Choroid plexus epithelial cell (primary cell): ENCODE measurements around the gene LRRC28.
A peak's percentile ranks its signal among the peaks of the same experiment; 100 is the strongest.

Experiments
- DNase-seq: peaks from one replicate; pipeline ENCODE4 v3.0.0-alpha.2; 2010; ENCODE audit warnings: low read depth
- H3K4me3 ChIP-seq: 2 replicates; pipeline ENCODE4 v1.5.1; 2011; ENCODE audit warnings: low read depth, mild to moderate bottlenecking, control low read depth, low read length, moderate library complexity
- TF ChIP-seq, protein P1 (sequence below): conservative IDR thresholded peaks from 2 replicates; pipeline ENCODE4 v1.5.1; 2011; ENCODE audit warnings: low read depth, mild to moderate bottlenecking, control low read depth, inconsistent platforms, low read length, moderate library complexity

Gene LRRC28

GRCh38 chr15:99423186-99424130, 172.2 kb downstream of the LRRC28 start:
- TF ChIP-seq, protein P1, sequence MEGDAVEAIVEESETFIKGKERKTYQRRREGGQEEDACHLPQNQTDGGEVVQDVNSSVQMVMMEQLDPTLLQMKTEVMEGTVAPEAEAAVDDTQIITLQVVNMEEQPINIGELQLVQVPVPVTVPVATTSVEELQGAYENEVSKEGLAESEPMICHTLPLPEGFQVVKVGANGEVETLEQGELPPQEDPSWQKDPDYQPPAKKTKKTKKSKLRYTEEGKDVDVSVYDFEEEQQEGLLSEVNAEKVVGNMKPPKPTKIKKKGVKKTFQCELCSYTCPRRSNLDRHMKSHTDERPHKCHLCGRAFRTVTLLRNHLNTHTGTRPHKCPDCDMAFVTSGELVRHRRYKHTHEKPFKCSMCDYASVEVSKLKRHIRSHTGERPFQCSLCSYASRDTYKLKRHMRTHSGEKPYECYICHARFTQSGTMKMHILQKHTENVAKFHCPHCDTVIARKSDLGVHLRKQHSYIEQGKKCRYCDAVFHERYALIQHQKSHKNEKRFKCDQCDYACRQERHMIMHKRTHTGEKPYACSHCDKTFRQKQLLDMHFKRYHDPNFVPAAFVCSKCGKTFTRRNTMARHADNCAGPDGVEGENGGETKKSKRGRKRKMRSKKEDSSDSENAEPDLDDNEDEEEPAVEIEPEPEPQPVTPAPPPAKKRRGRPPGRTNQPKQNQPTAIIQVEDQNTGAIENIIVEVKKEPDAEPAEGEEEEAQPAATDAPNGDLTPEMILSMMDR = no peak
- no peak overlapping the region for H3K4me3 ChIP-seq
- DNase-seq = no peak

- H3K4me3 ChIP-seq = no peak overlapping the region
- TF ChIP-seq, protein P1 = no peak
- no peak for DNase-seq
Observed at GRCh38 chr15:99424131-99424571, 172.9 kb downstream of the LRRC28 start.

GRCh38 chr15:99424978-99425656, 173.8 kb downstream of the LRRC28 start:
- TF ChIP-seq, protein P1 = no peak
- H3K4me3 ChIP-seq = no peak overlapping the region
- peak; percentile 83 for DNase-seq

GRCh38 chr15:99425657-99426301, 174.5 kb downstream of the LRRC28 start:
- no peak overlapping the region for H3K4me3 ChIP-seq
- TF ChIP-seq, protein P1 = peak; percentile 41
- DNase-seq = peak; percentile 28

DNA sequence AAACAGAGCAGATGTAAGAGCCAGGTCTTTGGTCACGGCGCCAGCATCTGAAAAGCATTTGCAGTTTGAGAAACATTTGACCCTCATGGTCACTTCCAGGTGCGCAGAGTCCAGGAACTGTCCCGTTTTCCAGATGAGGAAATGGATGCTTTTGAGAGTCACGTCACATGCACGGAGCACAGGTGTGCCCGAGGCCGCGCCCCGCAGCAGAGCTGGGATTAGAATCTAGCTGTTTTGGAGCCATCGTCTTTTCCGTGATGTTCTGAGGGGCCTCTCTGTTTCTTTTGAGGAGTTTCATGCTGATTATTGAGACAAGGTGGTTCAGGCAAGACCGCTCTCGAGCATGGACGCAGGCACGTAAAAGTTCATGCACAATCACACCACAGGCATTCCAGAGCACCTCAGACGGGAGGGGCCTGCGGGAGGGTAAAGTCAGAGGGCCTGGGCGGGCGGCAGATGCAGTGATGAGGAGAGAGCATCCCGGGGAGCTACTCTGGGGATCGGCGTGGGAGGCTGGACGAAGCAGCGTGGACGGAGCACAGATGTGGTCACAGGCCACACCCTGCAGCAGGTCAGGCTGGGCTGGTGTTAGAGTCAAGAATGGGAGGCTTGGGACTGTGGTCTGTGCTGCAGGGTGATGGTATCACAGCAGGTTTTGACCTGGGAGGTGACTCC, 175.3 kb downstream of the LRRC28 start:
- no peak for DNase-seq
- no peak overlapping the region for H3K4me3 ChIP-seq
- TF ChIP-seq, protein P1 = no peak

GRCh38 chr15:99427210-99427609, 175.9 kb downstream of the LRRC28 start:
- no peak overlapping the region for H3K4me3 ChIP-seq
- TF ChIP-seq, protein P1 = no peak
- no peak for DNase-seq
